Caco-2 (cell line): Measurements from ENCODE around the gene SPART. TPM values are rescaled to one million over a fixed set of nuclear protein-coding genes. Genes with fewer than 3 reads are reported as not detected.
"Not testable (repeated sequence)": the region's sequence is repeated elsewhere in the genome, so short reads cannot be mapped to it uniquely, and the experiment has no call there.

Experiments used
- BruUV-seq: library from RNA; stranded (reverse); fragments of 400-500 nt; replicated peaks from 2 replicates; lab custom pipeline; 2021; lab: Mats Ljungman, UMichigan
- CTCF ChIA-PET: fragments of 300-600 bp; sonication (Branson Sonifier 250); formaldehyde crosslinking; loops from one replicate; lab custom pipeline; 2022; ENCODE audit warnings: antibody characterized with exemption; lab: Charles Lee
- POLR2A ChIA-PET: fragments of 300-600 bp; sonication (Branson Sonifier 250); formaldehyde crosslinking; loops from one replicate; lab custom pipeline; 2022; ENCODE audit warnings: antibody characterized with exemption; lab: Charles Lee
- DNase-seq, 2 experiments: peaks; one replicate each; pipeline versions ENCODE4 v3.0.0 to v3.0.0-alpha.2; 2020 to 2022
- H3K27me3 ChIP-seq: replicated peaks from 2 replicates; pipeline ENCODE4 v1.6.0; 2011; ENCODE audit warnings: low read length; ENCODE audit not compliant: control insufficient read depth, insufficient read depth
- H3K36me3 ChIP-seq: 2 replicates; pipeline ENCODE4 v1.5.1; 2011; ENCODE audit warnings: low read length; ENCODE audit not compliant: control insufficient read depth, insufficient read depth
- H3K4me1 ChIP-seq: fragments of 250-450 bp; sonication (Bioruptor Pico); 2 replicates; pipeline ENCODE4 v1.5.1; 2020; ENCODE audit warnings: mild to moderate bottlenecking
- H3K4me3 ChIP-seq: 2 replicates; pipeline ENCODE4 v1.5.1; 2011; ENCODE audit warnings: low read depth, mild to moderate bottlenecking, control low read depth, low read length
- H3K9me3 ChIP-seq: fragments of 250-450 bp; sonication (Bioruptor Pico); 2 replicates; pipeline ENCODE4 v1.5.1; 2020; ENCODE audit warnings: mild to moderate bottlenecking, moderate library complexity
- H3K27ac Mint-ChIP-seq: one replicate; pipeline ENCODE4 v1.8.0; 2022; ENCODE audit warnings: mixed read lengths; ENCODE audit not compliant: unreplicated experiment
- H3K27me3 Mint-ChIP-seq: one replicate; pipeline ENCODE4 v1.8.0; 2022; ENCODE audit warnings: mixed read lengths; ENCODE audit not compliant: insufficient read depth, unreplicated experiment
- H3K36me3 Mint-ChIP-seq: one replicate; pipeline ENCODE4 v1.8.0; 2022; ENCODE audit warnings: mild to moderate bottlenecking, mixed read lengths; ENCODE audit not compliant: insufficient read depth, unreplicated experiment
- H3K4me1 Mint-ChIP-seq: one replicate; pipeline ENCODE4 v1.8.0; 2022; ENCODE audit warnings: low read depth, mixed read lengths; ENCODE audit not compliant: unreplicated experiment
- H3K4me3 Mint-ChIP-seq: one replicate; pipeline ENCODE4 v1.8.0; 2022; ENCODE audit warnings: mild to moderate bottlenecking, moderate library complexity, mixed read lengths; ENCODE audit not compliant: unreplicated experiment
- H3K9me3 Mint-ChIP-seq: one replicate; pipeline ENCODE4 v1.8.0; 2022; ENCODE audit warnings: mixed read lengths; ENCODE audit not compliant: unreplicated experiment
- CTCF ChIP-seq, 2 experiments: fragments of 200-600 bp in 1 of 2; IDR thresholded peaks; 1 replicate in 1 of 2; 2 replicates in 1 of 2; pipeline versions ENCODE4 v1.5.1 to v1.8.0; 2011 to 2022; ENCODE audit warnings: antibody characterized with exemption in 1 of 2, control low read depth in 1 of 2, inconsistent platforms in 1 of 2, low read depth in 1 of 2, low read length in 1 of 2, mild to moderate bottlenecking in 1 of 2, moderate library complexity in 1 of 2; ENCODE audit not compliant: insufficient read depth in 1 of 2, severe bottlenecking in 1 of 2, unreplicated experiment in 1 of 2
- intact Hi-C: fragments of 100-400 bp; cut with micrococcal nuclease; formaldehyde crosslinking; loops from one replicate; pipeline ENCODE4 v1.10.0; 2022; ENCODE audit not compliant: unreplicated experiment
- total RNA-seq: library from RNA; stranded (reverse); gene quantifications from 2 replicates; pipeline ENCODE4 v1.2.3, GENCODE V29; 2022

The SPART gene
- total RNA-seq, 1 experiment from 2014 or later, result not detected

GRCh38 chr13:36328821-36329220 lies 17.4 kb downstream of the SPART start:
- Mint-ChIP-seq H3K27me3 (peaks cover 3% of the 10 kb centered on the region), H3K4me1 (no peaks in the 10 kb centered on the region), H3K36me3 (no peaks in the 10 kb centered on the region), H3K9me3 (no peaks in the 10 kb centered on the region), H3K4me3 (no peak overlapping the region), H3K27ac (no peak overlapping the region)
- intact Hi-C loops, result no loop called here
- no peak for TF ChIP-seq CTCF (IDR thresholded peaks at IDR 0.05; ENCODE audit: insufficient read depth in 1 of 2, low read depth in 1 of 2, low read length in 1 of 2, severe bottlenecking in 1 of 2, unreplicated experiment in 1 of 2)
- no peaks in the 10 kb centered on the region for H3K9me3 ChIP-seq
- no peaks in the 10 kb centered on the region for H3K4me1 ChIP-seq
- no peak overlapping the region for H3K4me3 ChIP-seq
- DNase-seq, result no peak
- no peaks in the 10 kb centered on the region for H3K27me3 ChIP-seq
- H3K36me3 ChIP-seq, result no peaks in the 10 kb centered on the region
- ChIA-PET CTCF (no interaction called here), POLR2A (no interaction called here)
- BruUV-seq, result no TSS peak

- H3K4me1 Mint-ChIP-seq, result no peaks in the 10 kb centered on the region
- H3K27me3 Mint-ChIP-seq, result no peaks in the 10 kb centered on the region
- DNase-seq, result no peak
- Histone ChIP-seq H3K27me3 (no peaks in the 10 kb centered on the region), H3K4me3 (no peak overlapping the region), H3K36me3 (no peaks in the 10 kb centered on the region), H3K9me3 (no peaks in the 10 kb centered on the region), H3K4me1 (no peaks in the 10 kb centered on the region)
- CTCF ChIA-PET, result no interaction called here
- POLR2A ChIA-PET, result no interaction called here
- BruUV-seq, result no TSS peak
- H3K4me3 Mint-ChIP-seq, result no peak overlapping the region
- intact Hi-C loops, result no loop called here
- no peaks in the 10 kb centered on the region for H3K36me3 Mint-ChIP-seq
- H3K27ac Mint-ChIP-seq, result no peak overlapping the region
- no peaks in the 10 kb centered on the region for H3K9me3 Mint-ChIP-seq
- no peak for TF ChIP-seq CTCF (IDR thresholded peaks at IDR 0.05; ENCODE audit: insufficient read depth in 1 of 2, low read depth in 1 of 2, low read length in 1 of 2, severe bottlenecking in 1 of 2, unreplicated experiment in 1 of 2)
Measured at GRCh38 chr13:36325912-36326311, 20.3 kb downstream of the SPART start.

GRCh38 chr13:36324881-36325280 lies 21.3 kb downstream of the SPART start:
- H3K36me3 ChIP-seq, POLR2A ChIA-PET, H3K9me3 Mint-ChIP-seq: not testable (repeated sequence)

More at GRCh38 chr13:36324881-36325280, 21.3 kb downstream of the SPART start:
- H3K4me3 ChIP-seq, H3K27me3 Mint-ChIP-seq, CTCF ChIA-PET, DNase-seq, H3K4me1 ChIP-seq, H3K9me3 ChIP-seq, H3K36me3 Mint-ChIP-seq, BruUV-seq, H3K27ac Mint-ChIP-seq, H3K4me3 Mint-ChIP-seq, intact Hi-C loops, H3K4me1 Mint-ChIP-seq, H3K27me3 ChIP-seq: not testable (repeated sequence)
